ENCODE measurements around the gene MAP3K13. TPM values are rescaled to one million over a fixed set of nuclear protein-coding genes. Genes with fewer than 3 reads are reported as not detected.

The MAP3K13 gene
- total RNA-seq, 1 donor from 2014 or later, result 26.4 TPM

GRCh38 chr3:185403002-185403401, 40.1 kb downstream of the MAP3K13 start:
- Mint-ChIP-seq H3K27ac (ENCODE audit: unreplicated experiment) (no peak overlapping the region), H3K27me3 (ENCODE audit: unreplicated experiment) (no peaks in the 10 kb centered on the region), H3K4me3 (ENCODE audit: unreplicated experiment) (no peak overlapping the region), H3K9me3 (ENCODE audit: unreplicated experiment) (no peaks in the 10 kb centered on the region), H3K4me1 (ENCODE audit: unreplicated experiment) (no peaks in the 10 kb centered on the region), H3K36me3 (ENCODE audit: low read depth, unreplicated experiment) (no peaks in the 10 kb centered on the region)
- DNase-seq (ENCODE audit: low spot score), result no peak
- no peak for TF ChIP-seq CTCF (IDR thresholded peaks at IDR 0.05; ENCODE audit: unreplicated experiment)

DNA sequence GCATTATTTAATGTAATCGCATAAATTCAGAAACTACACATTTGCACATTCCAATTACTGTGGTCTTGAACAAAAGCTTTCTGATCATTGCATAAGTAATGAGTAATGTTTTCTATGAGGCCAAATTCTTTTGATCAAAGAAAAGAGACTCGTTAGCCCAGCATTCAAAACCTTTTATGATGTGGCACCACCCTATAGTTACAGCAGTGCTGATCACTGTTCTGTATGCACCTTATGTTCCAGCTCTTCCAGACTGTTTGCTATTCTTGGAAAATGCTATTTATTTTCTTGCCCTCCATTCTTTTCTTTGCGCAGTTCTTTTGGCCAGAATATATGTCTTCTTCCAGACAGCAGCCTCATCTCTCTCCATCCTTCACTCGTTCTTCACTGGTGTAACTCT, 42.3 kb downstream of the MAP3K13 start:
- Mint-ChIP-seq H3K27me3 (ENCODE audit: unreplicated experiment) (no peaks in the 10 kb centered on the region), H3K4me3 (ENCODE audit: unreplicated experiment) (no peak overlapping the region), H3K4me1 (ENCODE audit: unreplicated experiment) (no peaks in the 10 kb centered on the region), H3K9me3 (ENCODE audit: unreplicated experiment) (no peaks in the 10 kb centered on the region), H3K27ac (ENCODE audit: unreplicated experiment) (no peak overlapping the region), H3K36me3 (ENCODE audit: low read depth, unreplicated experiment) (no peaks in the 10 kb centered on the region)
- no peak for TF ChIP-seq CTCF (IDR thresholded peaks at IDR 0.05; ENCODE audit: unreplicated experiment)
- no peak for DNase-seq (ENCODE audit: low spot score)

DNA sequence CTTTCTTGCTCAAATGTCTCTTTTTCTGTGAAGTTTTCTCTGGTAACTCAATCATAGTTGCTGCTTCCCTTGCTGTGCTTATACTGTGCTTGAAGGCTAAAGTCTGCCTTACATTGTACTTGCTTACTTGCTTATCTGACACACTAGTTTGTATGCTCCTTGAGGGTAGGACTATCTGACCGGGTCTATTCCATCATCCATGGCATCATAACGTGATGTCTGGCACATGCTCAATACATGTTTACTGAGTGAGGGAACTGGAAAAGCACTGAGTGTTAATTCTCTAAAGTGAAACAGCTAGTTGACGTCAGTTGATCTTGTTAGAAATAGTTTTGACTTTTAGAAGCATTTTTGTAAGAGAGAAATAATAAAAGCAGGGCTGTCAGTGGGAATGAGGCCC, 42.7 kb downstream of the MAP3K13 start:
- no peak for DNase-seq (ENCODE audit: low spot score)
- H3K4me1 Mint-ChIP-seq (ENCODE audit: unreplicated experiment), result no peaks in the 10 kb centered on the region
- H3K4me3 Mint-ChIP-seq (ENCODE audit: unreplicated experiment), result no peak overlapping the region
- H3K27ac Mint-ChIP-seq (ENCODE audit: unreplicated experiment), result no peak overlapping the region
- no peaks in the 10 kb centered on the region for H3K36me3 Mint-ChIP-seq (ENCODE audit: low read depth, unreplicated experiment)
- no peak for TF ChIP-seq CTCF (IDR thresholded peaks at IDR 0.05; ENCODE audit: unreplicated experiment)
- no peaks in the 10 kb centered on the region for H3K9me3 Mint-ChIP-seq (ENCODE audit: unreplicated experiment)
- H3K27me3 Mint-ChIP-seq (ENCODE audit: unreplicated experiment), result no peaks in the 10 kb centered on the region

DNA sequence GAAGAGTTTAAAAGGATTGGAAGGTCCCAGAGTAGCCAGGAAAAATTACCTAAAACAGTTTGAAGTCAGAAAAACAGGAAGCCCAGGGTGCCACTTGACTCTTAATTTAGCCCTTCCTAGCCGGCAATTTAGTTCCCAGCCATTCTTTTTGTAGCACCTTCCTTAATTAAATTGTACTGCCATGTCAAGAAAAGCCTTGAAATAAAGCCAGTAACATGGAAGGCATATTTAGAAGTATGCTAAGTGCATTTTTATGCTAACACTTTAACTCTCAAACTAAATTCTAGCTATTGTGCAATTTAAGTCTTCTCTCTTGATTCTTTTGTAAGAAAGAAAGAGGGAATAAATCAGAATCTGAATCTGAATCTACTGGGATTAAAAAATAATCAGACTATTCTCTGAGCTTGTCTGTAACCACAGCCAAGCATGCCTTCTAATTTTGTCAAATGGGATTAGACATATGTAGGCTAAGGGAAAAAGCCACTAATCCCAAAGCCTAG, 43.2 kb downstream of the MAP3K13 start:
- no peaks in the 10 kb centered on the region for H3K36me3 Mint-ChIP-seq (ENCODE audit: low read depth, unreplicated experiment)
- H3K4me3 Mint-ChIP-seq (ENCODE audit: unreplicated experiment), result no peak overlapping the region
- H3K4me1 Mint-ChIP-seq (ENCODE audit: unreplicated experiment), result no peaks in the 10 kb centered on the region
- TF ChIP-seq CTCF (IDR thresholded peaks at IDR 0.05; ENCODE audit: unreplicated experiment), result no peak
- no peak overlapping the region for H3K27ac Mint-ChIP-seq (ENCODE audit: unreplicated experiment)
- H3K9me3 Mint-ChIP-seq (ENCODE audit: unreplicated experiment), result no peaks in the 10 kb centered on the region
- DNase-seq (ENCODE audit: low spot score), result no peak
- no peaks in the 10 kb centered on the region for H3K27me3 Mint-ChIP-seq (ENCODE audit: unreplicated experiment)

GRCh38 chr3:185409957-185410356, 47.0 kb downstream of the MAP3K13 start:
- no peaks in the 10 kb centered on the region for H3K9me3 Mint-ChIP-seq (ENCODE audit: unreplicated experiment)
- no peak for DNase-seq (ENCODE audit: low spot score)
- no peaks in the 10 kb centered on the region for H3K4me1 Mint-ChIP-seq (ENCODE audit: unreplicated experiment)
- H3K27ac Mint-ChIP-seq (ENCODE audit: unreplicated experiment), result no peak overlapping the region
- TF ChIP-seq CTCF (IDR thresholded peaks at IDR 0.05; ENCODE audit: unreplicated experiment), result no peak
- no peaks in the 10 kb centered on the region for H3K36me3 Mint-ChIP-seq (ENCODE audit: low read depth, unreplicated experiment)
- H3K4me3 Mint-ChIP-seq (ENCODE audit: unreplicated experiment), result no peak overlapping the region
- no peaks in the 10 kb centered on the region for H3K27me3 Mint-ChIP-seq (ENCODE audit: unreplicated experiment)
